ENCODE data around the gene IFT88. TPM values are rescaled to one million over a fixed set of nuclear protein-coding genes. Genes with fewer than 3 reads are reported as not detected.

Gene IFT88
- total RNA-seq, 2 donors from 2014 or later, result 5.1 to 5.7 TPM

DNA sequence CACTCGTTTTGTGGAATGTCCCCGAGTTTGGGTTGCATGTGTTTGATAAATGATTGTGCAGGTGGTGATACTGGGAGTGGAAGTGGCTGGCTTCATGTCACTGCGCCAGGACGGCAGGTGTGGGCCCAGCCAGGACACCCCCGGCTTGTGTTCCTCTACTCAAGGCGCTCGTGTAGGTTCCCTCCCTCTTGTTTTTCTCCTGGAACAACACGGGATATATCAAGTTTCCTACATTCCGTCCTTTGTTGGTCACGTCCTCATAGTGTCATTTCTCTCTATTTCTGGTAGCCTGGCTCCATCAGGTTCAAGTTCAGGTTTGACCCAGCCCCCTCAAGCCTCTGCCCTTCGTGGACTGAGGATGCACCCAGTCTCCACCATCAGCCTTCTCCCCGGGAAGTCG lies 152.8 kb downstream of the IFT88 start:
- TF ChIP-seq, protein P1, sequence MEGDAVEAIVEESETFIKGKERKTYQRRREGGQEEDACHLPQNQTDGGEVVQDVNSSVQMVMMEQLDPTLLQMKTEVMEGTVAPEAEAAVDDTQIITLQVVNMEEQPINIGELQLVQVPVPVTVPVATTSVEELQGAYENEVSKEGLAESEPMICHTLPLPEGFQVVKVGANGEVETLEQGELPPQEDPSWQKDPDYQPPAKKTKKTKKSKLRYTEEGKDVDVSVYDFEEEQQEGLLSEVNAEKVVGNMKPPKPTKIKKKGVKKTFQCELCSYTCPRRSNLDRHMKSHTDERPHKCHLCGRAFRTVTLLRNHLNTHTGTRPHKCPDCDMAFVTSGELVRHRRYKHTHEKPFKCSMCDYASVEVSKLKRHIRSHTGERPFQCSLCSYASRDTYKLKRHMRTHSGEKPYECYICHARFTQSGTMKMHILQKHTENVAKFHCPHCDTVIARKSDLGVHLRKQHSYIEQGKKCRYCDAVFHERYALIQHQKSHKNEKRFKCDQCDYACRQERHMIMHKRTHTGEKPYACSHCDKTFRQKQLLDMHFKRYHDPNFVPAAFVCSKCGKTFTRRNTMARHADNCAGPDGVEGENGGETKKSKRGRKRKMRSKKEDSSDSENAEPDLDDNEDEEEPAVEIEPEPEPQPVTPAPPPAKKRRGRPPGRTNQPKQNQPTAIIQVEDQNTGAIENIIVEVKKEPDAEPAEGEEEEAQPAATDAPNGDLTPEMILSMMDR (IDR thresholded peaks at IDR 0.05), result no peak
- no peak overlapping the region for H3K27ac ChIP-seq
- no peaks in the 10 kb centered on the region for H3K9me3 ChIP-seq
- DNase-seq (ENCODE audit: low spot score), result peak; percentile 28
- H3K4me1 ChIP-seq, result peaks cover 0 to 18% of the 10 kb centered on the region in 2 donors
- no peaks in the 10 kb centered on the region for H3K36me3 ChIP-seq
- H3K27me3 ChIP-seq, result no peaks in the 10 kb centered on the region
- no peak overlapping the region for H3K4me3 ChIP-seq

DNA sequence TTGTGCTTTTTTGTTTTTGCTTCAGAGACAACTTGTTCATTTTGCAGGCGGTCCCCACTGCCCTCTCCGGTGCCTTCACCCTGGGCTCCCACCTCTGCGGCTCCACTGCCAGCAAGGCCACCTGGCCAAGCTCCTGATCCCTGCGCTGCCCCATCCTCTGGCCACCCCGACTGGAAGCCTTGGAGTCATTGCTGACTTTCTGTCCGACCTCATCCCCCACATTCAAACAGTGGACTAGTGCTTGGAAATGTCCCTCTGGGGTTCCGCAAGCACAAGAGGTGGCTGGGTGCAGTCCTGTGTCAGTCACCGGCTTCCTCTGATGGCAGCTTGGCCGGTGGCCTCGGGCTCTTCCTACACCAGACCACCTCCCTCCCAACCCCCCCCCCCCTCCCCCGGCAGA lies 153.5 kb downstream of the IFT88 start:
- H3K4me1 ChIP-seq, result peaks cover 0 to 18% of the 10 kb centered on the region in 2 donors
- no peaks in the 10 kb centered on the region for H3K27me3 ChIP-seq
- H3K27ac ChIP-seq, result no peak overlapping the region
- no peak for DNase-seq (ENCODE audit: low spot score)
- TF ChIP-seq, protein P1 (IDR thresholded peaks at IDR 0.05), result no peak
- H3K36me3 ChIP-seq, result no peaks in the 10 kb centered on the region
- no peaks in the 10 kb centered on the region for H3K9me3 ChIP-seq
- no peak overlapping the region for H3K4me3 ChIP-seq

DNA sequence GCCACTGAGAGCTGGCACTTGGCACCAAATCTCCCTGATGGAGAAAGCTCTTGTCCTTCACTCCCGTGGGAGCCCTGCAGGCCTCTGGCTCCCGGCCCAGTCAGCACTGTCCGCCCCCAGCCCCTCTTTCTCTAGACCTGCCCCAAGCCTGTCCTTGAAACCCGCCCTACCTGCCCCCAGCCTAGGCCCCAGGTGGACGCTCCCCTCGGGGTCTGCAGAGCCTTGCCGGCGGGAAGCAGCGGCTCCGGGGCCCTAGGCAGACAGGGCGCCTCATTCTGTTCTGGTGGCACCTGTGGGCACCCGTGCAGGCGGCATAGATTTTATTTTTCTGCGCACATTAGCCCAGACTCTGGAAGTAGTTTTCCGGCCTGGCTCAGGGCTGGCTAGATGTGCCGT lies 154.1 kb downstream of the IFT88 start:
- Histone ChIP-seq H3K27ac (no peak overlapping the region), H3K36me3 (no peaks in the 10 kb centered on the region), H3K4me3 (peak overlapping the region in 1 of 2 donors; percentile 43), H3K9me3 (no peaks in the 10 kb centered on the region), H3K27me3 (no peaks in the 10 kb centered on the region), H3K4me1 (peaks cover 0 to 18% of the 10 kb centered on the region in 2 donors)
- no peak for DNase-seq (ENCODE audit: low spot score)
- TF ChIP-seq, protein P1 (IDR thresholded peaks at IDR 0.05), result no peak

DNA sequence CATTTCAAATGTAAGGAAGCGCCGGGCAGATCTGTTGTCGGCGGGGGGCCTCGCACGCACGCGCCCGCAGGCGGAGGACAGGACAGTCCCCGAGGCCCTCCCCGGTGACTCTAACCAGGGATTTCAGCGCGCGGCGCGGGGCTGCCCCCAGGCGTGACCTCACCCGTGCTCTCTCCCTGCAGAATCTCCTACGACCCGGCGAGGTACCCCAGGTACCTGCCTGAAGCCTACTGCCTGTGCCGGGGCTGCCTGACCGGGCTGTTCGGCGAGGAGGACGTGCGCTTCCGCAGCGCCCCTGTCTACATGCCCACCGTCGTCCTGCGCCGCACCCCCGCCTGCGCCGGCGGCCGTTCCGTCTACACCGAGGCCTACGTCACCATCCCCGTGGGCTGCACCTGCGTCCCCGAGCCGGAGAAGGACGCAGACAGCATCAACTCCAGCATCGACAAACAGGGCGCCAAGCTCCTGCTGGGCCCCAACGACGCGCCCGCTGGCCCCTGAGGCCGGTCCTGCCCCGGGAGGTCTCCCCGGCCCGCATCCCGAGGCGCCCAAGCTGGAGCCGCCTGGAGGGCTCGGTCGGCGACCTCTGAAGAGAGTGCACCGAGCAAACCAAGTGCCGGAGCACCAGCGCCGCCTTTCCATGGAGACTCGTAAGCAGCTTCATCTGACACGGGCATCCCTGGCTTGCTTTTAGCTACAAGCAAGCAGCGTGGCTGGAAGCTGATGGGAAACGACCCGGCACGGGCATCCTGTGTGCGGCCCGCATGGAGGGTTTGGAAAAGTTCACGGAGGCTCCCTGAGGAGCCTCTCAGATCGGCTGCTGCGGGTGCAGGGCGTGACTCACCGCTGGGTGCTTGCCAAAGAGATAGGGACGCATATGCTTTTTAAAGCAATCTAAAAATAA lies 154.7 kb downstream of the IFT88 start:
- Histone ChIP-seq H3K27ac (no peak overlapping the region), H3K27me3 (no peaks in the 10 kb centered on the region), H3K36me3 (no peaks in the 10 kb centered on the region), H3K9me3 (no peaks in the 10 kb centered on the region), H3K4me3 (peak overlapping the region; percentile 23 to 43), H3K4me1 (peaks cover 0 to 18% of the 10 kb centered on the region in 2 donors)
- TF ChIP-seq, protein P1 (IDR thresholded peaks at IDR 0.05), result no peak
- peak; percentile 44 for DNase-seq (ENCODE audit: low spot score)

DNA sequence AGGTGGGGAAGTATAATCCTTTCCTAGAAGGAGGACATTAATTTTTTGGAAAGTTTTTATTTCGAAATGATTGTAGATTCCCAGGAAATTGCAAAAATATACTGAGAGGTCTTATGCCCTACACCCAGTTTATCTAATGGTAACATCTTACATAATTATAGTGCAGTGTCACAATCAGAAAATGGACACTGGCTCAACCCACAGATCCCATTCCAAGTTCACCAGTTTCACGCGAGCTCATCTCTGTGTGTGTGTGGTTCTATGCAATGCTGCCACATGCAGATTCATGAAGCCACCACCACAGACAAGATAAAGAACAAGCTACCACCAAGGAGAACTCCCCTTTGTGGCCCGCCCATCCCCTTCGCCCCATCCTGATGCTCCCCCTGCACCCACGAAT lies 160.9 kb downstream of the IFT88 start:
- no peaks in the 10 kb centered on the region for H3K9me3 ChIP-seq
- no peak overlapping the region for H3K4me3 ChIP-seq
- H3K4me1 ChIP-seq, result no peaks in the 10 kb centered on the region
- TF ChIP-seq, protein P1 (IDR thresholded peaks at IDR 0.05), result no peak
- no peak overlapping the region for H3K27ac ChIP-seq
- no peak for DNase-seq (ENCODE audit: low spot score)
- no peaks in the 10 kb centered on the region for H3K27me3 ChIP-seq
- peaks cover 12% of the 10 kb centered on the region for H3K36me3 ChIP-seq

Measured in right atrium auricular region (tissue), 2 donors.